GF-D8 (cell line): ENCODE measurements around the gene SH3YL1.
"Not testable (repeated sequence)": the region's sequence is repeated elsewhere in the genome, so short reads cannot be mapped to it uniquely, and the experiment has no call there.

Experiments
- DNase-seq: peaks from one replicate; lab custom pipeline; 2025; lab: John Stamatoyannopoulos, UW

The SH3YL1 gene

DNA sequence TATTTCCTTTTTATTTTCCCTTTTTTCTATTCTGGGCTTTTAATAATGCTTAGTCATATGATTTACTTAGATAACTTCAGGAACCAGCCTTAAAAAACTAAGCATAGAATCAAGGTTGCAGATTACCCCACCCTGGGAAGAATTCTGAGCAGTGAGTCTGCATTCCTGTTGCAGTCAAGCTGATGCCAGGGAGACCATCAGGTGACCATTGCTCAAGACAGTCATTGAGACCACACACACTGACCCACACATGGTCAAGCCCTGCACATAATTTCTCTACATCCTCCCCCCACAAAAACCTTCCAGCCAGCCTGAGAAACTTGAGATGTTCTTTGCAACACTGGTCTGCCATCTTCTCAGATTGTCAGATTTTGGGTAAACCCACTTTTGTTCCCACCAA, 83.9 kb downstream of the SH3YL1 start:
- no peak for DNase-seq

DNA sequence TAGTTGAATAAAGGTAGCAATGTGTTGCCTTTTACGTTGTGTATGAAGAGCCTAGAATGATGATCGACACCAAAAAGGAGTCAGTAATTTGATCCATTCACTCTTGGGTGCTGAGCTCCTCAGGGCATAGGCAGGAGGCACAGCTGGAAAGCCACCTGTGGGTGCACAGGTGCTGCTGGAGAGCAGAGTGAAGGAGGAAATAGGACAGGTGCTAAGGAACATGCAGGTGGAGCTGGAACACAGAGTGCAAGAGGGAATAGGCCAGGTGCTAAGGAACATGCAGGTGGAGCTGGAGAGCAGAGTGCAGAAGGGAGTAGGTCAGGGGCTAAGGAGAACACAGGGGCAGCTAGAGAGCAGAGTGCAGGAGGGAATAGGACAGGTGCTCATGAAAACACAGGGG, 86.1 kb downstream of the SH3YL1 start:
- no peak for DNase-seq

DNA sequence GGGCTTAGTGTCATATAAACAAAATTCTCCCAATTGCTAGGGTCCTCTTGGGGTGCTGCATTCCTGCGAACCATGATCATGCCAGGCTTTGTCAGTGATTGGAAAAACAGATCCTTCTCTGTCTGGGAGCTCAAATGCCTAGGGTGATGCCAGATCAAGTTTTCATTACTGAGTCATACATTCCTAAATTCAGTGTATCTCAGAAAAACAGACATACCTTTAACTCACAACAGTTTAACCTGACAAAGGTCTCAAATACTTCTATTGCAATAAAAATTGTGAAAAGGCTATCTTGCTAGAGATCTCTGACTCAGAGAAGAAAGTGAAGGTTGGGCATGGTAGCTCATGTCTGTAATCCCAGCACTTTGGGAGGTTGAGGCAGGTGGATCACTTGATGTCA, 86.9 kb downstream of the SH3YL1 start:
- DNase-seq = no peak

DNA sequence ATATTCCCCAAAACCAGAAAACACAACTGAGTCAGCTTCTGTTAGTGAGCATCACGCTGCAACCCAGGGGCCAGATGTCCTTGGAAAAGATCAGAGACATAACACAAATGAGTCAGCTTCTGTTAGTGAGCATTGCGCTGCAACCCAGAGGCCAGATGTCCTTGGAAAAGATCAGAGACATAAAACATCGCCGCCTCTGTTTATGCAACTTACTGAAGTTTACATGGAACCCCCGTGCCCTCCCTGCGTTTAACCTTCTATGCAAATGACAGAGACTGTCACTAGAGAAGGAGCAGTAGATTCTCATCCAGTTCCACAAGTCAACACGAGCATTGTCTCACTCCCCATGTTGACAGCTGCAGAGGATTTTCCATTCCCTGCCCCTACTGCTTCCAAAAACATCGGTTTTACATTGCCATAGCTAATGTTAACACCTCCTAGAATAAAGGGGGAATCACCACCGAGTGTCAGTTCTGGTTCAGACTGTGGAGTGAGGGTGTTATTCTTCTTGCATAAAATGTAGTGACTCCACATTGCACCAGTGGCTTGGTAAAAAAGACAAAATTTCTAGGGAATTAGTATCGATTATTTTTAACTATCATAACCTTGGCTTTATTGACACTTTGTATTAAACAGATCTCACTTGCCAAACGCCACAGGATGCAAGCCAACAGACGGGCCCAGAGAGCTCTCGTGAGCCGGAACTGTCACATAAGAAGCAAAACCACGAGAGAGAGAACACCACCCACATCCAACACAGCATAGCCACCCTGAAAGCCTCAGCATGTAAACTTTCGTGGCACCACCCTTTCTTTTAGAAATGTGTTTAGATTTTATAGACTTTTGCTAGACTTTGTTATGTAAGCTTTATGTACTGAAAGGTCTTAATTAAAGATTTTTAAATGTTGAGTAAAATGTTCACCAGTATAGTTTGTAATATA, 87.7 kb downstream of the SH3YL1 start:
- DNase-seq = no peak

DNA sequence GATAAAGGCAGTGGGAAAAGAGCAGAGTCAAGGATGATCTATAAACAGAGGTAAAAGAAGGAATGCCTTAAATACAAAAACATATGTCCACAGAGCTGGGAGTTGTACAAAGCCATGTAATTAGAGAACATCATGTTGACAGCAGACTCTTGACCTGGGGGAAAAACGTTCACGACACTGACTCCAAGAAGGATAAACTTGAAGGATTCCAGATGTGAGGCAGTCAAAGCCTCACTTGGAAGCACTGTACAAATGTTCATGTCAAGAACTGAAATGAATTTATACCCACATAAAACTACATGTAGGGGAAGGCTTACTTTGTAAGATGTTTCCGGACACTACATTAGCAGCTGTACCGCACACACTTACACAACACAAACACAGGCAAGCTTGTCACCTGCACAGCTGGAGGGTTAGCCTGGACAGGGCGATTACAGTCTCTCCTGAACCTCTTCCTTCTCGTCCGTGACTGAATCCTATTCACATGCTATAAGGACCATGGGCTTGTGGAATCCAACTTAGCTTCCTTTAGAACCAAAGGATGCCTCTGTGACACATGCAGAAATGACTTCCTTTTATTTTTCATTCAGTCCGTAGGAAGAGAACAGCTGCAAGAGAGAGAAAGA, 88.6 kb downstream of the SH3YL1 start:
- DNase-seq = no peak

- not testable (repeated sequence) for DNase-seq
These were observed 91.7 kb downstream of the SH3YL1 start for GRCh38 chr2:172120-172519.

- DNase-seq = no peak
These were observed 94.1 kb downstream of the SH3YL1 start for GRCh38 chr2:169741-170140.
